ENCODE results near the gene LRMDA. TPM values are rescaled to one million over a fixed set of nuclear protein-coding genes. Genes with fewer than 3 reads are reported as not detected.
"Not testable (repeated sequence)": the region's sequence is repeated elsewhere in the genome, so short reads cannot be mapped to it uniquely, and the experiment has no call there.

Gene LRMDA
- total RNA-seq, 2 experiments from 2014 or later, result not detected

DNA sequence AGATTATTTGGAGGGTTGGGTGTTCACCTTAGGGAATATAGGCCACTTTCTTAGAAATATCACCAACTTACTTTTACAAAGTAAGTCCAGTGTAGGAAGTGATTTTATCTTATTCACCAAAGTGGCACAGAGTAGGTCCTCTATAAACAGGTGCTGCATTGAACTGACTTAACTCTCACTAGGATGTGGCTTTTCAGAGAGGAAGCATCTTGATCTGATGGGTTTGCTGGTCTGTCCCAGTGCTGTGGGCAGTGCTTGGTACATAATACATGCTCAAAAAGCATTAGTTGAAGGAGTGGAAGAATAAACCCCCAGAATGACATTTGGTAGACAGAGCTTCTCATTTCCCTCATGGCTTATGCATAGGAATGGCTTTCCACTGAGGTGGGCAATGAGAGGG is 334.7 kb downstream of the LRMDA start:
- intact Hi-C loops (cut with DNase I, micrococcal nuclease), result no loop called here
- peaks cover 6% of the 10 kb centered on the region for H3K27me3 Mint-ChIP-seq

GRCh38 chr10:75766752-75767151 is 335.3 kb downstream of the LRMDA start:
- H3K27me3 ChIP-seq (ENCODE audit: control insufficient read depth in 1 of 2, insufficient read depth in 2 of 2, low read length in 2 of 2); H3K36me3 Mint-ChIP-seq (ENCODE audit: low read depth); H3K27ac Mint-ChIP-seq; intact Hi-C loops (cut with DNase I, micrococcal nuclease); H3K4me3 Mint-ChIP-seq; H3K36me3 ChIP-seq (ENCODE audit: insufficient read depth, low read length); H3K4me1 Mint-ChIP-seq (ENCODE audit: low read depth); H3K27me3 Mint-ChIP-seq; DNase-seq; ATAC-seq (ENCODE audit: poor library complexity); H3K27ac ChIP-seq (ENCODE audit: low read depth in 1 of 2, low read length in 2 of 2); H3K9me3 Mint-ChIP-seq; CTCF ChIA-PET; POLR2A ChIA-PET; H3K4me1 ChIP-seq (ENCODE audit: insufficient read depth, low read length); H3K4me3 ChIP-seq (ENCODE audit: low read length); H3K9me3 ChIP-seq (ENCODE audit: control insufficient read depth in 1 of 2, insufficient read depth in 1 of 2, low read length in 2 of 2): not testable (repeated sequence)

More for the DNA sequence above, 334.7 kb downstream of the LRMDA start:
- CTCF ChIA-PET, result no interaction called here
- Histone ChIP-seq H3K36me3 (ENCODE audit: insufficient read depth, low read length) (no peaks in the 10 kb centered on the region), H3K9me3 (ENCODE audit: control insufficient read depth in 1 of 2, insufficient read depth in 1 of 2, low read length in 2 of 2) (no peaks in the 10 kb centered on the region), H3K27ac (ENCODE audit: low read depth in 1 of 2, low read length in 2 of 2) (no peak overlapping the region), H3K4me3 (ENCODE audit: low read length) (no peak overlapping the region), H3K27me3 (ENCODE audit: control insufficient read depth in 1 of 2, insufficient read depth in 2 of 2, low read length in 2 of 2) (no peaks in the 10 kb centered on the region), H3K4me1 (ENCODE audit: insufficient read depth, low read length) (no peaks in the 10 kb centered on the region)
- H3K4me3 Mint-ChIP-seq, result no peak overlapping the region
- no peaks in the 10 kb centered on the region for H3K9me3 Mint-ChIP-seq
- peaks cover under 1% of the 10 kb centered on the region for H3K4me1 Mint-ChIP-seq (ENCODE audit: low read depth)
- no peaks in the 10 kb centered on the region for H3K36me3 Mint-ChIP-seq (ENCODE audit: low read depth)
- DNase-seq (no peak), ATAC-seq (ENCODE audit: poor library complexity) (no peak)
- POLR2A ChIA-PET, result no interaction called here
- no peak overlapping the region for H3K27ac Mint-ChIP-seq
- TF ChIP-seq CTCF (IDR thresholded peaks at IDR 0.05), result no peak

DNA sequence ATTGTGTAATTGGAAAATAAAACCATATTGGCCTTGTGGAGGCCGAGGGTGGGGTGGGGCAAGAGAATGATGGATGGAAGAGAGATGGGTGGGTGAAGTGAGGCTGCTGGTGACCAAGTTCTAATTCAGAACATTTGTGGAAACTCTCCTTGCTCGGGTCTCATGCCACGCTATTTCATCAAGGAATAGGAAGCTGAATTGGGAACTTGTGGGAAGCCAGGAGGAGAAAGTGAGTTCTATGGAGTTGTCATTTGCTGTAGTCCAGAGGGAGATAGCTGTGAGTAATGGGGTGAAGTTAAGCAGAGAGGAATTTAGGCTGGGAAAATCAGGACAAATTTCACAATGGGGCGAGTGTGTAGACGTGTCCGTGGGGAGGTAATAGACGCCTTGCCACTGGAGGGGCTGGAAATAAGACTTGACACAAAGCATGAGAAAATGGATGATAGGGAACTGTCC is 339.2 kb downstream of the LRMDA start:
- ChIA-PET POLR2A (no interaction called here), CTCF (no interaction called here)
- no peak overlapping the region for H3K4me3 ChIP-seq (ENCODE audit: low read length)
- no peaks in the 10 kb centered on the region for H3K27me3 ChIP-seq (ENCODE audit: control insufficient read depth in 1 of 2, insufficient read depth in 2 of 2, low read length in 2 of 2)
- Mint-ChIP-seq H3K36me3 (ENCODE audit: low read depth) (no peaks in the 10 kb centered on the region), H3K27me3 (peaks cover 6% of the 10 kb centered on the region), H3K4me3 (peak overlapping the region; percentile 7), H3K4me1 (ENCODE audit: low read depth) (peaks cover 25% of the 10 kb centered on the region), H3K9me3 (no peaks in the 10 kb centered on the region), H3K27ac (no peak overlapping the region)
- H3K4me1 ChIP-seq (ENCODE audit: insufficient read depth, low read length), result peaks cover 6% of the 10 kb centered on the region
- H3K36me3 ChIP-seq (ENCODE audit: insufficient read depth, low read length), result no peaks in the 10 kb centered on the region
- ATAC-seq (ENCODE audit: poor library complexity), result no peak
- no peak for TF ChIP-seq CTCF (IDR thresholded peaks at IDR 0.05)
- no peaks in the 10 kb centered on the region for H3K9me3 ChIP-seq (ENCODE audit: control insufficient read depth in 1 of 2, insufficient read depth in 1 of 2, low read length in 2 of 2)
- intact Hi-C loops (cut with DNase I, micrococcal nuclease), result no loop called here
- H3K27ac ChIP-seq (ENCODE audit: low read depth in 1 of 2, low read length in 2 of 2), result no peak overlapping the region
- DNase-seq, result no peak

DNA sequence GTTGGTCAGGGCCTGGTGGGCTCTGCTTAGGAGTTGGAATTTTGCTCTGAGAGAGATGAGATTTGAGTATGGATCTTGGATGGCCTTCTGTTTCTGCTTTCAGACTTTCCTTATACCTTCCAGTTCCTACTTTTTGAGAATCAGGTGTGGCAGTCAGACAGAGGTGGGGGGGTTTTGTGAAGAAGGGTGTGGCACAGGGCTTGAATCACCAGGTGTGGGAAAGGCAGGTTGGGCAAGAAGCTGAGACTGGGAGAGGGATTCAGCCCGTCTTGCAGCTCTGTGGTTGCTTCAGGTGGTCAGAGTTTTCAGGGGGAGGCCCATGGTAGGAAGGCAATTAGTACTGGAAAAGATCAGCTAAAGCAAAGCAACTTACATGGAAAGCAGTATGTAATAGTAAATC is 340.2 kb downstream of the LRMDA start:
- Mint-ChIP-seq H3K4me3 (peak overlapping the region; percentile 75), H3K36me3 (ENCODE audit: low read depth) (no peaks in the 10 kb centered on the region), H3K27ac (peak overlapping the region; percentile 29), H3K27me3 (peaks cover 6% of the 10 kb centered on the region), H3K9me3 (no peaks in the 10 kb centered on the region), H3K4me1 (ENCODE audit: low read depth) (peaks cover 25% of the 10 kb centered on the region)
- CTCF ChIA-PET, result no interaction called here
- ATAC-seq (ENCODE audit: poor library complexity) (no peak), DNase-seq (no peak)
- POLR2A ChIA-PET, result no interaction called here
- intact Hi-C loops (cut with DNase I, micrococcal nuclease), result no loop called here
- Histone ChIP-seq H3K27ac (ENCODE audit: low read depth in 1 of 2, low read length in 2 of 2) (no peak overlapping the region), H3K36me3 (ENCODE audit: insufficient read depth, low read length) (no peaks in the 10 kb centered on the region), H3K4me1 (ENCODE audit: insufficient read depth, low read length) (peaks cover 6% of the 10 kb centered on the region), H3K4me3 (ENCODE audit: low read length) (no peak overlapping the region), H3K9me3 (ENCODE audit: control insufficient read depth in 1 of 2, insufficient read depth in 1 of 2, low read length in 2 of 2) (no peaks in the 10 kb centered on the region), H3K27me3 (ENCODE audit: control insufficient read depth in 1 of 2, insufficient read depth in 2 of 2, low read length in 2 of 2) (no peaks in the 10 kb centered on the region)
- TF ChIP-seq CTCF (IDR thresholded peaks at IDR 0.05), result no peak
